Activated T-cell treated with anti-CD3 and anti-CD28 coated beads for 48 hours (primary cell): ENCODE data around the gene EPB41L5.

Experiments used
- DNase-seq: peaks from one replicate; pipeline ENCODE4 v3.0.0-alpha.2; 2020; ENCODE audit warnings: low read depth

The EPB41L5 gene

DNA sequence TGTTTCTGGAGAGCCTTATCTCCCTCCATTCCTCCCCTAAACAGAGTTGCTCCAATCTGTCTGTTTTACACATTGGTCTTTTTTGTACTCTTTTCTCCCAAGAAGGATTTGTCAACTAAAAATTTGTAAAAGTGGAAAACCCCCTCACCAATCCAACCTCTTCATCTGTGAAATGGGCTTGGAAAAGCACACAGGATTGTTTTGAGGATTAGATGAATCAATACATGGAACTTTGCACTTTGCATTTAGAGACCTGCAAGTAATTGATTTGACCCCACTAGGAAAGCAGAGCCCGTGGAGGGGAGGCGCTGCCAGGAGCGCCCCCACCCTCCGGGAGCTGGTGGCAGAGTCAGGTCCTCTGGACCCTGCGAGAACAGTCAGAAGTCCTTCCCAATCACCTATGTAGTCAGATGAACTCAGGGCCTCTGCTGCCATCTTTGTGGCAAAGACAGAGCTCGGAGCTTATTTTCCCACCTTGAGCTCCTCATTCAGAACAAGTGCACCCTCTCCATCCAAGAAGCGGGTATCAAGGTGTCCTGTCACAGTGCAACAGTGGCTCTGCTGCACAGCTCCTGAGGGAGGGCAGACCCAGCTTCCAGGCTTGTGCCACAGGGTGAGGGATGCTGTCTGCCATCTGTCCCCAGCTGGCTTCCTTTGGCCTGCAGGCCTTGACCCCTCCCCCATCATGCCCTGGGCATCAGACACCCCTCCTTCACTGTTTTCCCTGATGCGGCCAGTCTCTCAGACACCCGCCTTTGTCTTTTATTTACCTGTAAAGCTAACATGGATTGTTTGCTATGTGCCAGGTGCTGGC lies 212.1 kb downstream of the EPB41L5 start:
- DNase-seq = no peak

DNA sequence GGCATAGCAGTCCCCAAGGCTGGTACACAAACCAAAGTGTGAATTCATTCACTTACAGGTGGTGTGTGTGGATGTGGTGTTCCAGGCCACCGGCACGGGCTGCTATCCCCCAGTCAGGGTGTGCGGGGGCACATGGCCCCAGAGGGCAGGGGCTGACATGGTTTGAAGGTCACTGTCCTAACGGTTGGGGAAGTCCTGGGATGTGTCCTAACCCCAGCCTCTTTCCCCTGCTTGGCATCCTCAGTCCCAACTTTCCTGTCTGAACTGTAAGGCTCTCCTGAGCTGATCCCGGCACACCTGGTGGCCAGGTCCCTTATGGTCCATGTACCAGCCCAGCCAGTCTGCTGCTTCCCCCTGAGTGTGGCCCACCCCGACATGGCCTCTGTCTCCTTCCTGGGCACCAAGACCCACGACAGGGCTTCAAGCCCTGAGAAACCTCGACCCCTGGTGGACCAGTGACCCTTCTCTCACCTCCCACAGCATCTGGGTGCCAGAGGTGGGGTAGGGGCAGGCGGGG lies 212.7 kb downstream of the EPB41L5 start:
- DNase-seq = no peak

DNA sequence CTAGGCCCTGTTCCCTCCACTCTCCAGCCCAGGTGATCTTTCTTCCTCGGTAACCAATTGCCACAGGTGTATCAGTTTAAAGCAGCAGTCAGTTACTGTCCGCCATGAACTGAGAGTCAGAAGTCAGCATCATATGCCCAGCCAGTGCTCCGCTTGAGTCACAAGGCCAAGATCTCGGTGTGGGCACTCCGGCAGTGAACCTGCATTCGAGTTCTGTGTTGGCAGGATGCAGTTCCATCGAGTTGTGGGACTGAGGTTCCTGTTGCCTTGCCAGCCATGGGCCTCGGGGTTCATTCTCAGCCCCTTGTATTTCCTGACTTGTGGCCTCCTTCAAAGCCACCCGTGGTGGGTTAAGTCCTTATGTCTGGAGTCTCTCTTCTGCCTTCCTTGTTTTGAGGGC lies 213.4 kb downstream of the EPB41L5 start:
- no peak for DNase-seq

DNA sequence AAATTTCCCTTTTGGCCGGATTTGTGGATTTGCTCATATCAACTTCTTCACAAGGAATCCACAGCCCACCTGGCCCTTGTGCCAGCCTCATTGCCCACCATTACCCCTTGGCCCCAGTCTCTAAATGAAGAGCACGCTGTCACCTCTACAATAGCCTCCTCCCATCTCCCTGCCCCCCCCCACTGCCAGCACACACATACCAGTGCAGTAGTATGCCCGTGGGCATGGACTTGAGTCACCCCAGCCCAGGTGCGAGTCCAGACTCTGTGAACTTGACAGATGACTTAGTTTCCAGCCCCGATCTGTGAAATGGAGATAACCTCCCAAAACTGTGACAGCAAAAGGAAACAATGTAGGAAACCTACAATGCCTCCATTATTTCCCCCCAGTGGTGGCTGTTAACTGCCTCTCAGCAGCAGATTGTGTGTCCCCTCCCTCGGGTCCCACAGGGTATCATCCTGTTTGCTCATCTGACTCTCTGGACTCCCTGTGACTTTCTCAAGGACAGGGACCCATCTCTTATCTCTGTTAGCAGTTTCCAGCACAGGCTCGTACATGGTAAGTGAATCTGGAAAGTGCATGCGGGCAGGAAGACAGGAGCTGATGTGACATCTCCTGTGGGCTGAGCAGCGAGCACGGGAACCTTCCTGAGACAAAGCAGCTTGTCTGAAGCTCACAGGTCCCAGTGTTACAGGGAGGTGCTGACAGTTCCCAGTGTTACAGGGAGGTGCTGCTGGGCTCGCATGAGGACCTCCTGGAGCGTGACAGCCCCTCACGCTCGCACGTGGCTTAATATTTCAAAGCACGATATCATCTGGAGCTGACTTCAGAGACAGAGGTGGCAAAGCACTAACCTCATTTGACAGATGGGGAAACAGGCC lies 214.5 kb downstream of the EPB41L5 start:
- DNase-seq = no peak

DNA sequence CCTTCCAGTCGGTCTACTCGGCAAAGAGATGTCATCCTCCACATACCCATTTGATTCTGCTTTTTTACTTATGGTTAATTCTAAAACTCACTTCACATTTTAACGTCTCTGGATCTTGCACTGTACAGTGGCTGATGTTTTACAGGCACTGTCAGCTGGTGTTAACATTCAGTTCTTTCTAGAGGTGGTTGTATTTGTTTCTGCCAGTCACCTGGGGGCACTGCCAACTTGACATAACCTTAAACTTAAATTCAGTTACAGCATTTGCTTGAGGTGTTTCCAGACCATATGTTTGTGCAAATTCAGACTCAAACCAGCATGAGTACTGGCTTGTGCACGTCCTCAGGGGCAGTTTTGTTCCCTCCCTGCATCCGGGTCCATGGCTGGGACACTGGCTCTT lies 215.6 kb downstream of the EPB41L5 start:
- DNase-seq = no peak
